GM19238 (cell line): ENCODE results near the gene NMRAL1.

Experiments used
- DNase-seq: peaks from one replicate; pipeline ENCODE4 v3.0.0; 2011; ENCODE audit warnings: low spot score; ENCODE audit not compliant: insufficient read length

NMRAL1 gene

DNA sequence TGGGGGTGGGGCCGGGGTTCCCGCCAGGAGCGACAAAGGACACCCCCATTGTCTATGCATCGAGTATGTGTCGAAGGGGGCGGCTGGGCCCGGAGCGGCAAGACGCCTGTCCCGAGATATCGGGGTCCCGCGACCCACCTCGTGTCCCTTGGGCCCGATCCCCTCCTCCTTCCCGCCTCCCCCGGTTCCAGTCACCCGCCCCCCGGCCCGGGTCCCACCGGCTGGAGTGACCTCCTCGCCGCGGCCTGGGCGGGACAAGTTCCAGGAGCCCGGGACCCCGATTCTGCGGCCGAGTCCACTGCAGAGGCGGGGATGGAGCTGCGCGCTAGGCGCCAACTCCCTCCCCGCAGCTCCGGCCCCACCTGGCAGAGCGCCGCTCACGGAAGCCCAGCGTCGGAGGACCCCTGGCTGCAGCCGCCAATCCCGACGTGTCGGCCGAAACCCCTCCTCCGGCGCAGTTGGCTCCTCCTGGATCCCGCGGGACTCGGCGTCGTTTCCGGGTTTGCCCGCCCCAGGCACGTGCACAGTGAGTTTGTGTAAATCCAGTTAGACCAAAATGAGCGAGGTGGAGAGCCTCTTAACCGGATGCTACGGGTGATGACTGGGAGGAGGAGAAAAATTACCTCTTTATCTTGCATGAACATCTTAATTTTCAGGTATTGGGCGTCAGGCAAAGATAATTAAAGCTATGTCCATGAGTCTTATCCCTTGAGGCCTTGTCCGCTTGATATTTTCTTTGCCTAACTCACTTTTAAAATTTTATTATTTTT, at the start of gene NMRAL1:
Gene NMRAL1 (minus strand): TSS at position 434 of the 770 bp plus-strand sequence. CDS start 493 bp downstream, outside the sequence.
- DNase-seq: peak; percentile 89

GRCh38 chr16:4523686-4524085, 49.3 kb upstream of the NMRAL1 start:
- DNase-seq: no peak

- DNase-seq: no peak
These were observed 47.7 kb upstream of the NMRAL1 start for GRCh38 chr16:4522051-4522581.

DNA sequence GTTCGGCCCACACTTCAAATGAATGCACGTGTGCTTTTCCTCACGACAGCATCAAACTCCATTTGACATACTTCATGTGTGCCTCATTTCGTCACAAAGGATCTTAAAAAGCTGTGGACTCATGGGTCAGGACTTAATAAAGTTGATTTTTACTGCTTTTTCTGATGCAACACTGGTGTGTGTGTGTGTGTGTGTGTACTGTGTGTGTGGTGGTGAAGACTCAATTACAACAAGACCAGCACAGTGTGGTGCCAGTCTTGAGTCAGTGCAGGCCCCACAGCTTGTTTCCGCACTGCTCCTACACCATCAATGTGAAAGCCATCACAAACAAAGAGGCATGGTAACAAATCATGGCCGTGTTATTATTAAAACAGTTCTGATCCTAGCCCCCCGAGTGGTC, 46.5 kb upstream of the NMRAL1 start:
- DNase-seq: no peak

GRCh38 chr16:4519274-4520058, 45.0 kb upstream of the NMRAL1 start:
- no peak for DNase-seq

GRCh38 chr16:4517812-4518680, 43.6 kb upstream of the NMRAL1 start:
- DNase-seq: no peak

- DNase-seq: no peak
These were observed 41.3 kb upstream of the NMRAL1 start for GRCh38 chr16:4515611-4516233.

- DNase-seq: no peak
These were observed 40.2 kb upstream of the NMRAL1 start for GRCh38 chr16:4514606-4515005.

DNA sequence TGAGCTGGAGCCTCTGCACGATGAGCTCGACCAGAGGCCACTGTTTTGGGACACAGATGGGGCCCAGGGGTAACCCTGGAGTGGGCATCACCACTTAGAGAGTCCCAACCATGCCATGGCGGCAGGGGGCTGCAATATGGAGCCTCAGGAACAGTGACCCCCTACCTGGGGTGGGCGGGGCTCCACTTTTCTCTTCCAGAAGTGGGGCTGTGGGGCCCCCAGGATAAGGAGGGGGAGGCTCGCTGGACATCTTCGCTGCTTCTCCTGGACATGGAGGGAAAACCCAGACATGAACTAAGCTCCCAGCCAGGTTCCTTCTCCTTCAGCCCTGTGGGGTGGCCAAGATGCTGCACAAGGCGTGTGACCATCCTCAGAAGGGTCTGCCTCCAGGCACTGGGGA, 39.5 kb upstream of the NMRAL1 start:
- no peak for DNase-seq

- DNase-seq: no peak
These were observed 38.8 kb upstream of the NMRAL1 start for GRCh38 chr16:4513086-4513860.

- no peak for DNase-seq
These were observed 38.0 kb upstream of the NMRAL1 start for GRCh38 chr16:4512473-4512872.

DNA sequence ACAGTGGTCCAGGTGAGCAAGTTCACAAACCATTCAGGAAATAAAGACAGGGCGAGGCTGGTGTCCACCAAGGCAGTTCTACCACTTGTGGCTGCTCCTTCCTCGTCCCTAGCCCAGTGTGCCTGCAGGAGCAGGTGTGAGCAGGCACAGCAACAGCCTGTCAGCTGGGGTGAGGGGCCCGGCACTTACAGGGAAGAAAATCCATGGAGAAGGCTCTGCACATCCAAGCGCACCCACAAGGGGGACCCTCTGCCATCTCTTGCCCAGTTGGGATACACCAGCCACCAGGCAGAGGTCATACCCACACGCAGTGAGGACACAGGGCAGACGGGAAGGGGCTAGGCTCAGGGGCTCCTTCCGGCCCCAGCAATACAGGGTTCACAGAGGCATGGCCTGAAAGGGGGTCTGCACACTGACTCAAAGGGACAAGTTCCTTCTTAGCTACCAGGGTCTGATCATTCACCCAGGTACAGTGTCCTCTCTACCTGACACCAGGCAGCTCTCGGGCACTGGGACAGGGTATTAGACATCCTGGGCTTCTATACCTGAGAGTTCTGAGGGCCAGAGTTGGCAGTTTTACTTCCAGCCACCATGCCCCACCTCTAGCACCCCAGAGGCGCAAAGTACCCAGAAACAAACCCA, 37.1 kb upstream of the NMRAL1 start:
- DNase-seq: no peak

DNA sequence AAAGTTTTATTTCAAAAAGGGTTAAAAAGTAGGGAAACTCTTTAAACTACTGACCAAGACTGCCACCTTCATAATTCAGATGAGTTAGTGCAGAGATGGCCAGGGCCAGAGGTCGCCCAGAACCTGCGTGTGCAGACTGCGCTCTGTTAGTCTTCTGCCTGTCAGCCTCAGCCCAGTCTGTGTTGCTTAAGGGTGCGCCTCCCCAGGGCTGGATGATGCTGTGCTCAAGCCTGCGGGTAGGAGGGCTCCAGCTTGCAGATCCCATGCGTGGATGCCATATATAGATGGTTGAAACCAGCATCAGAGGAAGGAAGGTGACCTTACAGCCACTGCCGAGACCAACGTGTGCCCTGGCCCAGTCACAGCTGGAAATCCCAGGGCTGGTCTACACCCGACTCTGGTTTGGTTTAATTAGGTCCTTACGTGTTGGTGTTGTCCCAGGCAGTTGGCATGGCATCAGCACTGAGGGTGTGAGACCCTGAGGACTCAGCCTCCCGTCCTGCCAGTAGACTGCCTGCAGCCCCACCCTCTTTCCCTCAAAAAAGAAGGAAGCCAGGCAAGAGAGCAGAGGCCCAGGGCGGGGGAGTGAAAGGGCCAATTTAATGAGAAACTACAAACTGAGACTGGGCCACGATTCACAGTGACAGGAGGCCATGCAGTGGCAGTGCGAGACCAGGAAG, 36.5 kb upstream of the NMRAL1 start:
- DNase-seq: no peak

- DNase-seq: no peak
These were observed 35.7 kb upstream of the NMRAL1 start for GRCh38 chr16:4510131-4510530.

DNA sequence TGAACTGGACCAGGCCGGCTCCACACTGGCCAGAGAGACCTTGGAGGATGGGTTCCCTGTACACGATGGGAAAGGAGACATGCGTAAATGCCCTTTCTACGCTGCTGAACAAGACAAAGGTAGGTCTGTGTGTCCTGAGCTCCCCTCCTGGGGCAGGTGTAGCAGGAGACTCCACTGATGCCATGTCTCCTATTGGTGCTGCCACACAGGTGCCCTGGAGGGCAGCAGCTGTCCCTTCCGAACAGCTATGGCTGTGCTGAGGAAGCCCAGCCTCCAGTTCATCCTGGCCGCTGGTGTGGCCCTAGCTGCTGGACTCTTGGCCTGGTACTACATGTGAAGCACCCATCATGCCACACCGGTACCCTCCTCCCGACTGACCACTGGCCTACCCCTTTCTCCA, 35.0 kb upstream of the NMRAL1 start:
- no peak for DNase-seq

DNA sequence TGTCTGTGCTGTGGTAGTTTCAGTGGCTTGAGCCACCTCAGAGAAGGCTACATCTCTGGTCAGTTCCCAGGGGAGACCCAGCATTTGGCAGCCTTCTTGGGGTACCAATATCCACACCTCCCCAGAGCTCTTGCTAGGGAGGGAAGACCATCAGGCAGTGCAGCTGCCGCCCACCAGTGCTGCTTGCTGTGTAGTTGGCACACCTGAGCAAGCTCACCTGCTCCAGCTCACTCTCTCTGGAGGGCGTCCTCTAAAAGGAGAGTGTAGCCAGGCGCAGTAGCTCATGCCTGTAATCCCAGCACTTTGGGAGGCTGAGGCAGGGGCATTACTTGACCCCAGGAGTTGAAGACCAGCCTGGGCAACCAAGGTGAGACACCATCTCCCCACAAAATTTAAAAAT, 34.4 kb upstream of the NMRAL1 start:
- no peak for DNase-seq

DNA sequence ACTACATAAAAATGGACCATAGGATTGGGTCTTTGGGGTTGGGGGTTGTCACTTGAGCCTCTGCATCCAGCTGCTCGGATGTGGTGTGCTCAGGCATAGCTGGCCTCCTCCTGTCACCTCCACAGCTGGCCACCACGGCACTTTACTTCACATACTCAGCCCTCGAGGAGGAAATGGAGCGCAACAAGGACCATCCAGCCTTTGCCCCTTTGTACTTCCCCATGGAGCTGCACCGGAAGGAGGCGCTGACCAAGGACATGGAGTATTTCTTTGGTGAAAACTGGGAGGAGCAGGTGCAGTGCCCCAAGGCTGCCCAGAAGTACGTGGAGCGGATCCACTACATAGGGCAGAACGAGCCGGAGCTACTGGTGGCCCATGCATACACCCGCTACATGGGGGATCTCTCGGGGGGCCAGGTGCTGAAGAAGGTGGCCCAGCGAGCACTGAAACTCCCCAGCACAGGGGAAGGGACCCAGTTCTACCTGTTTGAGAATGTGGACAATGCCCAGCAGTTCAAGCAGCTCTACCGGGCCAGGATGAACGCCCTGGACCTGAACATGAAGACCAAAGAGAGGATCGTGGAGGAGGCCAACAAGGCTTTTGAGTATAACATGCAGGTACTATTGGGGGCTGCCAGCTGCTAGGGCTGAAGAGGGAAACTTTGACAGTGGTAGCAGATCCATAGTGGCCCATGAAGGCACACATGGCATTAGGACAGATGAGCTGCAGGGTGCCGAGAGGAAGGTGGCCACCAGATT, 33.3 kb upstream of the NMRAL1 start:
- no peak for DNase-seq

DNA sequence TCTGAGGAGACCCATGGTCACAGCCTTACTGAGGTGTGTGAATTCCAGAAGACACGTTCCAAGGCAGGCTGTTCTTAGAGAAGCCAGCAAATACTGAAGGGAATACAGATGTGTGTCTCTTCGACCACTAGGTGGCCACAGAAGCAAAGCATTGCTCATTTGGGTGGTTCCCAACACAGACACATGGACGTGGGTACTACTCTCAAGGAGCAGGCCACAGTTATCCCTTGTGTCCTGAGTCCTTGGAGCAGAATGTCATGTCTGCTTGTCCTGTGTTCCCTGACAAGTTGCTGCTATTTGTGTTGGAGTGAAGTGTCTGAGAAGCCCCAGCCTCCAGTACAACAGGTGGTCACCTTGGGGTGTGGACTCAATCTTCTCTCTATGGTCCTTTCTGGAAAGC, 32.0 kb upstream of the NMRAL1 start:
- peak; percentile 57 for DNase-seq
